ENCODE measurements around the gene FEZ2. TPM values are rescaled to one million over a fixed set of nuclear protein-coding genes. Genes with fewer than 3 reads are reported as not detected.

FEZ2 gene
- total and polyA plus RNA-seq, 3 donors from 2014 or later: 46.2 to 63.6 (median 56.6) TPM

DNA sequence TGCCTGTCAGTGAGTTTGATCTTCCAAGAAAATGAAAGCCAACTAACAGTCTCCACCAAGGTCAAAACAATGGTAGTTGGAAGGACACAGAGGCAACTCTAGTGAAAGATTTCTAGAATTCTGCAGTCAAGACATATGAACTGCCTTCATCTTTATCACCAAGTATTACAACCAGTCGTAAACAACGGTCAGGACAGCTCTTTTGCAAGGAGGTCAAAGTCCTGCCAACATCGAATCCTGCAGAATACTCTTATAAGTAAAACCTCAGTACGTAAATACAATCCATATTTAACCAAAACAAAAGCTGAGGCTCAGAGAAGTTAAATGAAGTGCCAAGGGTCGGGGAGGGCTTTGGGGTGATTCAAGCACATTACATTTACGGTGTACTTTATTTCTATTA lies 3.1 kb downstream of the FEZ2 start:
- Histone ChIP-seq H3K9me3 (no peaks in the 10 kb centered on the region), H3K27me3 (no peaks in the 10 kb centered on the region), H3K27ac (no peak overlapping the region), H3K4me1 (peaks cover 9% of the 10 kb centered on the region), H3K4me3 (no peak overlapping the region), H3K36me3 (ENCODE audit: low read depth, missing control alignments) (no peaks in the 10 kb centered on the region)
- TF ChIP-seq, protein P1, sequence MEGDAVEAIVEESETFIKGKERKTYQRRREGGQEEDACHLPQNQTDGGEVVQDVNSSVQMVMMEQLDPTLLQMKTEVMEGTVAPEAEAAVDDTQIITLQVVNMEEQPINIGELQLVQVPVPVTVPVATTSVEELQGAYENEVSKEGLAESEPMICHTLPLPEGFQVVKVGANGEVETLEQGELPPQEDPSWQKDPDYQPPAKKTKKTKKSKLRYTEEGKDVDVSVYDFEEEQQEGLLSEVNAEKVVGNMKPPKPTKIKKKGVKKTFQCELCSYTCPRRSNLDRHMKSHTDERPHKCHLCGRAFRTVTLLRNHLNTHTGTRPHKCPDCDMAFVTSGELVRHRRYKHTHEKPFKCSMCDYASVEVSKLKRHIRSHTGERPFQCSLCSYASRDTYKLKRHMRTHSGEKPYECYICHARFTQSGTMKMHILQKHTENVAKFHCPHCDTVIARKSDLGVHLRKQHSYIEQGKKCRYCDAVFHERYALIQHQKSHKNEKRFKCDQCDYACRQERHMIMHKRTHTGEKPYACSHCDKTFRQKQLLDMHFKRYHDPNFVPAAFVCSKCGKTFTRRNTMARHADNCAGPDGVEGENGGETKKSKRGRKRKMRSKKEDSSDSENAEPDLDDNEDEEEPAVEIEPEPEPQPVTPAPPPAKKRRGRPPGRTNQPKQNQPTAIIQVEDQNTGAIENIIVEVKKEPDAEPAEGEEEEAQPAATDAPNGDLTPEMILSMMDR (IDR thresholded peaks at IDR 0.05): no peak
- no peak for TF ChIP-seq POLR2A (IDR thresholded peaks at IDR 0.05)
- intact Hi-C loops (cut with DNase I; ENCODE audit: low total_unique reads): no loop called here
- WGBS, 2 donors: 85 to 94% methylated on average over 6 of the region's 6 CpGs
- DNase-seq: no peak

DNA sequence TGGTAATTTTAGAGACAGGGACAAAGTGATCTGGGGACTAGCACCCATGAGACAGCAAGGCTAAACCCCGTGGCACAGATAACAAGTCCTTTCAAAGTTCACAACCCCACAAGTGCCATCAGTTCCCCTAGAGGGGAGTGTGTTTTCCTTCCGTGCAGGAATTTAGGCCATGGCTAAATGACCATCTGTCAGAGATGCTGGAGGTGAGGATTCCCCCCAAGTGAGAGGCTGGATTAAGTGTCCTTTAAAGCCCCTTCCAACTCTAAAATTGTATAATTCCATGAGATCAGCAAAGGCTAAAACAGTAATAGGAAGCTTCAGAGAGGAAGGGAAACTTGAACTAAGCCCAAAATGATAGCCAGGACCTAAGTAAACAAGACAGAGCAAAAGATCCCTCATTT lies 8.7 kb downstream of the FEZ2 start:
- DNase-seq: no peak
- Histone ChIP-seq H3K36me3 (ENCODE audit: low read depth, missing control alignments) (no peaks in the 10 kb centered on the region), H3K4me1 (no peaks in the 10 kb centered on the region), H3K27me3 (no peaks in the 10 kb centered on the region), H3K4me3 (no peak overlapping the region), H3K27ac (peak overlapping the region in 1 of 2 donors; percentile 41), H3K9me3 (no peaks in the 10 kb centered on the region)
- TF ChIP-seq, protein P1 (IDR thresholded peaks at IDR 0.05): no peak
- no peak for TF ChIP-seq POLR2A (IDR thresholded peaks at IDR 0.05)
- intact Hi-C loops (cut with DNase I; ENCODE audit: low total_unique reads): no loop called here
- WGBS, 2 donors: 34 to 54% methylated on average over 2 of the region's 2 CpGs

GRCh38 chr2:36587556-36587955 lies 10.4 kb downstream of the FEZ2 start:
- Histone ChIP-seq H3K9me3 (no peaks in the 10 kb centered on the region), H3K27me3 (no peaks in the 10 kb centered on the region), H3K4me3 (no peak overlapping the region), H3K27ac (no peak overlapping the region), H3K36me3 (ENCODE audit: low read depth, missing control alignments) (no peaks in the 10 kb centered on the region), H3K4me1 (no peaks in the 10 kb centered on the region)
- intact Hi-C loops (cut with DNase I; ENCODE audit: low total_unique reads): no loop called here
- TF ChIP-seq, protein P1 (IDR thresholded peaks at IDR 0.05): no peak
- no peak for TF ChIP-seq POLR2A (IDR thresholded peaks at IDR 0.05)
- no peak for DNase-seq
- WGBS, 2 donors: 87 to 95% methylated on average over 3 of the region's 3 CpGs

DNA sequence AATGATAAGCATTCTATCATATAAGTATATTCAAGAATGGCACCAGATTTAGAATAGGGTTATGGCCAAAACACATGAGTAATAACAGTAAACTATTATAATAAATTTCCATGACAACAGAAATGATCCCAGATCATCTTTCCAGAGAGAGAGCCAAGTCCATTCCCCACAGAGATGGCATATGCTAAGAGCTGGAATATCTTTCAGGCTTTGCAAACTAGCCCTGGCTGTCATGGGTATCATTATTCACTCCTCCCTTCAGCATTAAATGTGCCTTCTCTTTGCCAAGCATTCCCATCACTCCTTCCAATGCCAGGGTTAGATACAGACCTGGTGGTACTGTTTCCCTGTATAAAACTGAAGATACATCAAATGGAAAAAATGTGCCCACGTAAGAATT lies 10.9 kb downstream of the FEZ2 start:
- Histone ChIP-seq H3K9me3 (no peaks in the 10 kb centered on the region), H3K4me3 (no peak overlapping the region), H3K4me1 (no peaks in the 10 kb centered on the region), H3K36me3 (ENCODE audit: low read depth, missing control alignments) (no peaks in the 10 kb centered on the region), H3K27ac (no peak overlapping the region), H3K27me3 (no peaks in the 10 kb centered on the region)
- intact Hi-C loops (cut with DNase I; ENCODE audit: low total_unique reads): no loop called here
- 96 to 98% methylated on average over 1 of the region's 1 CpG for WGBS, 2 donors
- no peak for TF ChIP-seq POLR2A (IDR thresholded peaks at IDR 0.05)
- TF ChIP-seq, protein P1 (IDR thresholded peaks at IDR 0.05): no peak
- no peak for DNase-seq

GRCh38 chr2:36586672-36587071 lies 11.3 kb downstream of the FEZ2 start:
- Histone ChIP-seq H3K27ac (no peak overlapping the region), H3K4me3 (no peak overlapping the region), H3K9me3 (no peaks in the 10 kb centered on the region), H3K36me3 (ENCODE audit: low read depth, missing control alignments) (no peaks in the 10 kb centered on the region), H3K4me1 (no peaks in the 10 kb centered on the region), H3K27me3 (no peaks in the 10 kb centered on the region)
- TF ChIP-seq, protein P1 (IDR thresholded peaks at IDR 0.05): no peak
- TF ChIP-seq POLR2A (IDR thresholded peaks at IDR 0.05): no peak
- DNase-seq: no peak
- 92 to 98% methylated on average over 6 of the region's 6 CpGs for WGBS, 2 donors
- intact Hi-C loops (cut with DNase I; ENCODE audit: low total_unique reads): no loop called here

Measured in testis (tissue), 3 donors.